Effector memory CD8-positive, alpha-beta T cell (primary cell): ENCODE results near the gene AGPAT1.

Experiments used
- ATAC-seq: fragments of 150-1000 bp; cut with Tn5 transposase; replicated peaks from 2 replicates; pipeline ENCODE4 v1.10.0; 2021; ENCODE audit warnings: mild to moderate bottlenecking, moderate library complexity
- DNase-seq, 3 experiments: peaks; one replicate each; pipeline ENCODE4 v3.0.0; 2021
- H3K27ac Mint-ChIP-seq, 2 donors: one replicate each; pipeline ENCODE4 v1.8.0; 2022; ENCODE audit warnings: mild to moderate bottlenecking in 2 of 2, mixed read lengths in 2 of 2, moderate library complexity in 2 of 2
- H3K27me3 Mint-ChIP-seq, 2 donors: one replicate each; pipeline ENCODE4 v1.8.0; 2022; ENCODE audit warnings: mixed read lengths in 2 of 2
- H3K36me3 Mint-ChIP-seq: one replicate; pipeline ENCODE4 v1.8.0; 2022; ENCODE audit warnings: mild to moderate bottlenecking, moderate library complexity, mixed read lengths; ENCODE audit not compliant: insufficient read depth
- H3K4me1 Mint-ChIP-seq, 2 donors: one replicate each; pipeline ENCODE4 v1.8.0; 2022; ENCODE audit warnings: low read depth in 2 of 2, mixed read lengths in 2 of 2
- H3K4me3 Mint-ChIP-seq, 2 donors: one replicate each; pipeline ENCODE4 v1.8.0; 2022; ENCODE audit warnings: mild to moderate bottlenecking in 2 of 2, mixed read lengths in 2 of 2, moderate library complexity in 2 of 2
- H3K9me3 Mint-ChIP-seq, 2 donors: one replicate each; pipeline ENCODE4 v1.8.0; 2022; ENCODE audit warnings: mixed read lengths in 2 of 2
- total RNA-seq, 9 experiments: gene quantifications; one replicate each; lab custom pipeline; 2026; lab: John Stamatoyannopoulos, UW

AGPAT1 gene, protein sequence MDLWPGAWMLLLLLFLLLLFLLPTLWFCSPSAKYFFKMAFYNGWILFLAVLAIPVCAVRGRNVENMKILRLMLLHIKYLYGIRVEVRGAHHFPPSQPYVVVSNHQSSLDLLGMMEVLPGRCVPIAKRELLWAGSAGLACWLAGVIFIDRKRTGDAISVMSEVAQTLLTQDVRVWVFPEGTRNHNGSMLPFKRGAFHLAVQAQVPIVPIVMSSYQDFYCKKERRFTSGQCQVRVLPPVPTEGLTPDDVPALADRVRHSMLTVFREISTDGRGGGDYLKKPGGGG
- 15.4 to 27.2 (median 23.0) reads per million in 9 experiments for total RNA-seq

DNA sequence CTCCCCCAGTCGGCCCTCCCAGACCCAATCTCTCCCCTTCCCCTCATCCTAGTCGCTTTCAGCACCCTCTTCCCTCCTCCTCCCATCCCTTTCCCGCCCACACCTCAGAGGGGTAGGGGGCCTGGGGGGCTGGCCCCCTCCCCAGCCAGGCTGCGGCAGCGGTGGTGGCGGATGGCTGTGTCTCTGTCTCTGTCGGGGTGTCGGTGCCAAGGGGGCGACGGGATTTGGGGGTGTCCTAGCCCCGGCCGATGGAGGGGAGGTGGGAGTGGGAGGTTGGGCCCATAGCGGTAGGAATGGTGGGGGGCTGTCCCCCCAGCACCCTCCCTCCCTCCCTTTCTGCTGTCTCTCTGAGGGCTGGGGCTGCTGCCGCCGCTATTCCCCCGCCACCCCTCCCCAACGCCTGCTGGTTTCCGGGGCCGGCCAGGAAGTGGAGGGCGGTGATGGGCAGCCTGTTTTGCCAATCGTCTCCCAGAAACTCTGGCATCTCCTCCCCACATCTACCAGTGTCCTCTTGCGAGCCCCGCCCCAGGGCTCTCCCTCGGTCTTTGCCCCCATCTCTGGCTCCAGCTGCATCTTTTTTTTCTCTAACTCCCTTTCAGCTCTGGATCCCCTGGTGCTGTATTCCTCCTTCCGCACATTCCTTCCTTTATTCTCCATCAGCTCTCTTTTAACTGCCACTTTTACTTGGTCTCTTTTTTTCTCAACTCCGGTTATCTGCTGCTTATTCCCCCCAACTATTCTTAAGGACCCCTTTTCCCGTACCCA is at the start of gene AGPAT1:
Gene AGPAT1, minus strand, starts transcription at position 374 of the 765 bp plus-strand sequence. CDS start 4,588 bp downstream, outside the sequence.
- DNase-seq, result peak; percentile 96 to 97 (median 96)
- Mint-ChIP-seq H3K4me3 (peak within 1 kb of the TSS; percentile 87 to 91), H3K27ac (peak within 1 kb of the TSS; percentile 88 to 98), H3K4me1 (peaks cover 55 to 60% of the 10 kb centered on the region in 2 donors), H3K36me3 (peaks cover 16% of the 10 kb centered on the region), H3K9me3 (no peaks in the 10 kb centered on the region), H3K27me3 (no peaks in the 10 kb centered on the region)
- ATAC-seq, result peak; percentile 50

DNA sequence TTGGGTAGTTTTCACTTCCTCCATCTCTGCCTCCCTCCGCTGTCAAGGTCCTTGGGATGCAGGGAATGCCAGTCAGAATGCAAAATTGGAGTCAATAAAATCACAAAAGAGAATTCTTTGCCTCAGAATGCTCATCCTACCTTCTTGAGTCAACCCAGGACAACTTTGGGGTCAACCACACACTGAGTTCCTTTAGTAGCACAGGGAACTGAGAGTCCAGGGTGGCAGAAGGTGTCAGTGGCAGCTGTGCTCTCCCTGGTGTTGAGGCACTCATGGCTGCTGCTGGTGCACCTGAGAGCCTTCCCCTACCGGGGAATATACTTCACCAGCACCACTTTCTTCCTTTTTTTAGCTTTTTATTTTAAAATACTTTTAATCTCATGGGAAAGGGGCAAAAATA is 48.8 kb upstream of the AGPAT1 start:
- Mint-ChIP-seq H3K9me3 (no peaks in the 10 kb centered on the region), H3K4me1 (no peaks in the 10 kb centered on the region), H3K36me3 (no peaks in the 10 kb centered on the region), H3K27me3 (peaks cover 0 to 26% of the 10 kb centered on the region in 2 donors), H3K27ac (peak overlapping the region in 1 of 2 donors; percentile 22), H3K4me3 (no peak overlapping the region)
- ATAC-seq (no peak), DNase-seq (no peak)

DNA sequence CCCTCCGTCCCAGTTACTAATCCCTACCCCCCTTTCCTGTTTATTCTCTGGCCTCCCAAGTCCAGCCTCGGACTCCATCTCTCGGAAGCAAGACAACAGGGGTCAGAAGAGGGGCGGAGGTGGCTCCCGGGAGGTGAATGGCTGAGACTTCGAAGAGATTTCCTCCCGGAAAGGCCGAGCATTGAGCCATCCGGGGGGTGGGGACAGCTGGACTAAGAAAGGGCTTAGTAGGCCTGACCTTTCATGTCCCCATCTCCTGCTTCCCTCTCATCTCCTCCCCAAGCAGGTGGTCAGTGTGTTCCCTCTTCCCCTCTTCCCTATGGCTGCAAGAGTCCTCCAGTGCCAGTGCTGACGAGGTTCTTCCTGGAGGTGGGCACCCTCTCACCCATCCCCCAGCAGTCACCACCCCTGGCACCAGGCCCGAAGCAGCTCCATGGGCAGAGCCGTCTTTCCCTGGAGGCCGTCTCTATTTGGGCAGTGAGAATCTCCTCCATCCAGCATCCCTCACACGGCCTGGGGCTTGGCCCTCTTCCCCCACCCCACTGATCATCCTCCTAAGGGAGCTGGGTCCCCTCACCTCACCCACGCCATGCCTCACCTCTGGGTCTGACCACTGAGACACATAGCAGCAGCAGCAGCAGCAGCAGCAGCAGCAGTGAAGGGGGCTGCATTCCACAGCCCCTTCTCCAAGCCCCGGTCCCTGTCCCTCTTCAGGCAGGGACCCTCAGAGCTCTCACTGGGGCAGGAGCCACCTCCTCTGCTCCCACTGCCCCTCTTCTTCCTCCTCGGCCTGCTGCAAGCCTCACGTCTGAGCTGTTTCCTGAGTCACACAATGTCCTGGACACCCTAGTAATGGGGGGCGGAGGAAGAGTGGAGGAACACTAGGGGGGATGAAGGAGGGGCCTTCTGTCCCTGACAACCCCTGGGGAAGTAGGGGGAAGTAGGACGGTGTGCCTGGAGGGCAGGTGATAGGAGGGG is 47.7 kb upstream of the AGPAT1 start, which contains the start of gene NOTCH4:
Gene NOTCH4, minus strand, starts transcription at position 810 of the 978 bp plus-strand sequence. Its CDS starts 139 bp downstream, at position 671.
- no peak for ATAC-seq
- DNase-seq, result no peak
- Mint-ChIP-seq H3K4me1 (no peaks in the 10 kb centered on the region), H3K36me3 (no peaks in the 10 kb centered on the region), H3K27ac (peak within 1 kb of the TSS; percentile 16 to 22), H3K9me3 (no peaks in the 10 kb centered on the region), H3K27me3 (peaks cover 0 to 34% of the 10 kb centered on the region in 2 donors), H3K4me3 (no peak within 1 kb of the TSS)

DNA sequence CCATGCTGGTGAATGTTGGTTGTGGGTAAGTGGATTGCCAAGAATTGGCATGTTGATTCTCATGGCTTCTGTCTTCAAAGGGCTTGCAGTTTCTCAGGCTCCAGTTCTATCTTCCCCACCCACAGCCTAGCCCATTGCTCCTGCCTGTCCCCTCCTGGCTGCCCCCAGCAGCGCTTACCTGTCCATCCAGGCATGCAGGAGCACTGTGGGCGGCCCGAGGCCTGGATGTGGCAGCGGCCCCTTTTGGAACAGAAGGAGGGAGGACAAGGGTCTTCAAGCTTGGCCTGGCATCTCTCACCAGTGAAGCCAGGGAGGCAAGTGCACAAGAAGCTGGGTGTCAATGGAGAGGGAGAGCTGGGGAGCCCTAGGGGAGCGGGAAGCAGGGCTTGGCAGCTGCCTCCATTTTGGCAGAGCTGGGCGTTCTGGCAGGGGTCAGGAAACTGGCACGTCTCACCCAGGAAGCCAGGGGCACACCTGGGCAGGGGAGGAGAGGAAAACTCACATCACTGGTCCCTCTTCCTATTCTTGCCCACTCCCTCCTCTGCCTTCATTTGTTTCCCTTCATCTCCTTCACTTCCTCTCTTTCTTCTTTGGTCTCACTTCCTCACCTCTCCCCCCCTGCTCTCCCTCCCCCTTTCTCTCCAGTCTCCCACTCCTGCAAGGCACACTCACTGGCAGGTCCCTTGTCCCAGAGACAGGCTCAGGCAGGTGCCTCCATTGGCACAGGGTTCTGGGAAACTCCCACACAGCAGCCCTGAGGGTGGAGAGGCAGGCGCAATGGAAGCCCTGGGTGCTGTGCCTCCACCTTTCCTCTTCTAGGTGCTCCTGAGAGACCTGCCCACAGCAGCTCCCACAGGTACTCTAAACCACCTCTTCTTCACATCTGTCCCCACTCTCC is 46.7 kb upstream of the AGPAT1 start:
- Mint-ChIP-seq H3K27ac (no peak overlapping the region), H3K36me3 (no peaks in the 10 kb centered on the region), H3K4me3 (no peak overlapping the region), H3K9me3 (no peaks in the 10 kb centered on the region), H3K4me1 (no peaks in the 10 kb centered on the region), H3K27me3 (peaks cover 0 to 34% of the 10 kb centered on the region in 2 donors)
- DNase-seq (no peak), ATAC-seq (no peak)

DNA sequence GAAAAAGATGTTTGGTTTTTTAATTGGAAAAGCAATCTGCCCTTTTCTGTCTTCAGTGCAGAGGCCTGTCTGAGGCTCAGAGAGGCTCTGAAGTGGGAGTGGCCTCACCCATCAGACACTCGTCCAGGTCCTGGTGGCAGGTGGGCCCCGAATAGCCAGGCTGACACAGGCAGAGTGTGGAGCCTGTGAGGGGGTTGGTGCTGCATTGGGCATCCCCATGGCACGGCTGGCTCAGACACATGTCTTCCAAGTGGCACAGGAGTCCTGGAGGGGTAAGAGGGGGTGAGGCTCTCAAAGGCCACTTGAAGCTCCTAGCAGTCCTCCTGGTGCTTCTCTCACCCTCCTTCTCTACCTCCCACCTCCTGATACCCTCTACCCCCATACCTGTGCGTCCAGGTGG is 44.1 kb upstream of the AGPAT1 start:
- Mint-ChIP-seq H3K9me3 (no peaks in the 10 kb centered on the region), H3K4me3 (no peak overlapping the region), H3K4me1 (peaks cover 0 to 3% of the 10 kb centered on the region in 2 donors), H3K36me3 (no peaks in the 10 kb centered on the region), H3K27me3 (peaks cover 0 to 34% of the 10 kb centered on the region in 2 donors), H3K27ac (no peak overlapping the region)
- DNase-seq (no peak), ATAC-seq (no peak)

DNA sequence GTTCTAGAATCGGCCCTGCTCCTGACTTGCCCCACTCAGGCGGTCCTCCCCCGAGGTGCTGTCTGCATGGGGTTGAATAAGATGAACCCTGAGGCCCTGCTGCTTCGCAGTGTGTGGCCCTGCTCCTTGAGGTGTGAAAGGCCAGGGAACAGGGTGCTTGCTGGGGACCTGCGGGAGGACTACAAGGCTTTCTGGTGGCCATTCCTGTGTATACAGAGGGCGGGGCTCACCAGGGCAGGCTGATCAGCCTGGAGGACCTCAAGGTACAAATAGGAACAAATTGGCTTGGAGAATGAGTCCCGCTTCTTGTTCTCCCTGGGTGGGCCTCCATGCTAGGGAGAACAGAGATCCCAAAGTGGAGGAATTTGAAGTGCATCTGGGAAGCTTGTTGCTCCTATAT is 42.3 kb upstream of the AGPAT1 start:
- H3K27ac Mint-ChIP-seq, result no peak overlapping the region
- H3K27me3 Mint-ChIP-seq, result peaks cover 0 to 31% of the 10 kb centered on the region in 2 donors
- no peak overlapping the region for H3K4me3 Mint-ChIP-seq
- no peaks in the 10 kb centered on the region for H3K36me3 Mint-ChIP-seq
- peaks cover 0 to 5% of the 10 kb centered on the region in 2 donors for H3K4me1 Mint-ChIP-seq
- no peak for DNase-seq
- ATAC-seq, result no peak
- H3K9me3 Mint-ChIP-seq, result no peaks in the 10 kb centered on the region

DNA sequence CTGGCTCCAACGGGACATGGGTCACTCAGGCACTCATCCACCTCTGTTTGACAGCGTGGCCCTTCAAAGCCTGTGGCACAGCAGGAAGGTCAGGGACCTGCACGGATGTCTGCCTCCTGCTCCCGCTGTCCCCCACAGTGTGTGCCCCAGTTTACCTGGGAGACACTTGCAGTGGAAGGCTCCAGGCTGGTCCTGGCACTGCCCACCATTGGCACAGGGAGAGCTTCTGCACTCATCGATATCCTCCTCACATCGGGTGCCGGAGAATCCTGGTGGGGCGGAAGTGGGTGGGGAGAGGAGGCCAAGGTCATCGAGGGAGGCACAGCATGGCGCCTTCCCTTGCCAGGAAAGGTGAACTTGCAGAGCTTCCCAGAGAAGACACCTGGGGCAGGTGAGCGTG is 41.1 kb upstream of the AGPAT1 start:
- Mint-ChIP-seq H3K36me3 (no peaks in the 10 kb centered on the region), H3K4me1 (peaks cover 0 to 8% of the 10 kb centered on the region in 2 donors), H3K4me3 (no peak overlapping the region), H3K27ac (no peak overlapping the region), H3K27me3 (peaks cover 0 to 21% of the 10 kb centered on the region in 2 donors), H3K9me3 (no peaks in the 10 kb centered on the region)
- no peak for DNase-seq
- ATAC-seq, result no peak

DNA sequence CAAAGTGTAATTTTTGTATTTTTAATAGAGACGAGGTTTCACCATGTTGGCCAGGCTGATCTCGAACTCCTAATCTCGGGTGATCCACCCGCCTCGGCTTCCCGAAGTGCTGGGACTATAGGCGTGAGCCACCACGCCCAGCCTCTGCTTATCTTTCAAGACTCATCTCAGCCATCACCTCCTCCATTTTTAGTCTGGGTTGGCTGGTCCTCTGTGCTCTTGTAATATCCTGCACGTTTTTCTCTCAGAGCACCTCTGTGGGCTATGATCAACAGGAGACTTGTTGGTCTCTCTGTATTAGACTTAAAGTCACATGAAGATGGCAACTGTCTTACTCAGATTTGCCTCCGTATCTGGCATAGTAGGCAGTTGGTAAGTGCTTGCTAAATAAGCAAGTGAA is 40.4 kb upstream of the AGPAT1 start:
- Mint-ChIP-seq H3K9me3 (no peaks in the 10 kb centered on the region), H3K36me3 (no peaks in the 10 kb centered on the region), H3K27me3 (peaks cover 0 to 14% of the 10 kb centered on the region in 2 donors), H3K27ac (no peak overlapping the region), H3K4me1 (peaks cover 0 to 11% of the 10 kb centered on the region in 2 donors), H3K4me3 (no peak overlapping the region)
- DNase-seq (no peak), ATAC-seq (no peak)

DNA sequence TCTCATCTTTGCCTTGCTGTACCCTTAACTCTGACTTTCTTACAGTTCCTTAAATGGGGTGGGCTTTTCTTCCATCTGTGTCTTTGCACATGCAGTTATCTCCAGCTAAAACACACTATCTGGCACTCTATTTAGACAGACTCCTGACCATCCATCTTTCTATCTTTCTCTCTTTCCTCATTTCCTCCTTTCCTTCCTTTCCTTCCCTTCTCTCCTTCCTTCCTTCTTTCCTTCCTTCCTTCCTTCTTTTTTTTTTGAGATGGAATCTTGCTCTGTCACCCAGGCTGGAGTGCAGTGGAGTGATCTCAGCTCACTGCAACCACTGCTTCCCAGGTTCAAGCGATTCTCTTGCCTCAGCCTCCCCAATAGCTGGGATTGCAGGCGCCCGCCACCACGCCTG is 39.7 kb upstream of the AGPAT1 start:
- H3K4me3 Mint-ChIP-seq, result no peak overlapping the region
- H3K9me3 Mint-ChIP-seq, result no peaks in the 10 kb centered on the region
- no peak overlapping the region for H3K27ac Mint-ChIP-seq
- peaks cover 0 to 13% of the 10 kb centered on the region in 2 donors for H3K27me3 Mint-ChIP-seq
- ATAC-seq (no peak), DNase-seq (no peak)
- no peaks in the 10 kb centered on the region for H3K36me3 Mint-ChIP-seq
- H3K4me1 Mint-ChIP-seq, result peaks cover 0 to 11% of the 10 kb centered on the region in 2 donors

DNA sequence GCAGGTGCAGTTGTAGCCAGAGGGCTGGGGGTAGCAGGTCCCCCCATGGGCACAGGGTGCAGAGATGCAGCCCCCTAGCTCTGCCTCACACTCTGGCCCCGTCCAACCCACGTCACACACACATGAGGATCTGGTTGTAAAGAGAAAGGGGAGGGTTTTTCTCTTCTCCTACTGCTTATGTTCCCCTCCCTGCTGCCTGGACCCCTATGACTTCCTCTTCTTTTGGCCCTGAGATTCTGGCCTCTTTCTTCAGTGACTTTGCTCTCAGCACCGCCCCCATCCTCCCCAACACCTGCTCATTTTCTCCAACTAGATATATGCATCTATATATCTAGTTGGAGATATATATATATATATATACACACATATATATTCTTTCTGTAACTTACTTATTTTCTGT is 38.2 kb upstream of the AGPAT1 start:
- H3K9me3 Mint-ChIP-seq, result no peaks in the 10 kb centered on the region
- DNase-seq (no peak), ATAC-seq (no peak)
- H3K36me3 Mint-ChIP-seq, result no peaks in the 10 kb centered on the region
- H3K27me3 Mint-ChIP-seq, result peaks cover 0 to 2% of the 10 kb centered on the region in 2 donors
- H3K27ac Mint-ChIP-seq, result peak overlapping the region in 1 of 2 donors; percentile 62
- H3K4me3 Mint-ChIP-seq, result no peak overlapping the region
- peaks cover 0 to 11% of the 10 kb centered on the region in 2 donors for H3K4me1 Mint-ChIP-seq

DNA sequence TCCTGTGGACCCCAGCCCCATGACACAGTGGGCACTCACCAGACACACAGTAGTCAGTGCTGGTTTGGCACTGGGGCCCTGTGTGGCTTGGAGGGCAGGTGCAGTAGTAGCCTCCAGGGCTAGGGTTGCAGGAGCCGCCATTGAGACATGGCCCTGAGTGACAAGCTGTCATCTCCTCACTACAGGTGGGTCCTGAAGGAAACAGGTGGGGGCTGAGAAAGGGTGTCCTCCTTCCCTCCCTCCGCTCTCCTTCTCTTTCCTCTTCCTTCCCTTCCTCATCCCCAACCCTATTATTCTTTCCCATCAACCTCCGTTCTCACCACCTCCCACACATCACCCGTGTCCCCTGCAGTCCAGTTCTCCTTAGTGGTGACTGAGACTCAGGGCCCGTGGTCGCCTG is 37.8 kb upstream of the AGPAT1 start:
- Mint-ChIP-seq H3K4me1 (peaks cover 0 to 11% of the 10 kb centered on the region in 2 donors), H3K27ac (peak overlapping the region in 1 of 2 donors; percentile 62), H3K9me3 (no peaks in the 10 kb centered on the region), H3K4me3 (no peak overlapping the region), H3K27me3 (no peaks in the 10 kb centered on the region), H3K36me3 (no peaks in the 10 kb centered on the region)
- no peak for ATAC-seq
- DNase-seq, result no peak

DNA sequence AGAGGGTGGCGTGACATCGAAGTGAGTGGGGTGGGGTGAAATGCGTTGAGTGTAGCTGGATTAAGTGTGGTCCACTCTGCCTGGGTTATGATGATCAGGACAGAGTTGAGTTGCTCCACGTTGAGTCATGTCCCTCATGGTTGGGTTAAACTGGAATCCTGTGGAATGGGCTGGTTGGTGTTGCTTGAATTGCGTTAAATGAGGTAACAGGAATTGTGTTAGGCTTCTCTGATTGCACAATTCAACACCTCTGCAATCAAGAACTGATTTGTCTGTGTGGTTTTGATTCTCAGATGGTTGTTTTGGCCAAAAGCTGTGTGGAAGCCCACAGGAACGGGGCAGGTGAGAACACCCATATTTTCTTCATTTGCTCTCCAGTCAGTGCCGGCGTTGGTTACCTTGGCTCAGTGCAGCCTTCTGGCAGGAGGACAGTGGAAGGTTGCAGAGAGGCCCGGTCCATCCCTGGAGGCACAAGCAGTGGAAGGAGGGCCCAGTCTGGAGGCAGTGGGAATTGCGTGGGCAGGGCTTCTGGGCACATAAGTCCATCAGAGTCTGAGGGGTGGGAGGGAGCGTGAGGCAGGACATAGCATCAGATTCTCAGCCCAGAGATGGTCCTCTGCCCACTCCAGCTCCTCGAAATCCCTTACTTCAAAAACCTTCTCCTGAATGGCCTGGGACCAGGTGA is 36.3 kb upstream of the AGPAT1 start:
- Mint-ChIP-seq H3K9me3 (no peaks in the 10 kb centered on the region), H3K36me3 (no peaks in the 10 kb centered on the region), H3K4me1 (peaks cover 0 to 11% of the 10 kb centered on the region in 2 donors), H3K4me3 (no peak overlapping the region), H3K27me3 (no peaks in the 10 kb centered on the region), H3K27ac (peak overlapping the region; percentile 2 to 62)
- DNase-seq, result no peak
- peak; percentile 44 for ATAC-seq
